ENCODE measurements around the gene AMOTL1.

AMOTL1 gene

DNA sequence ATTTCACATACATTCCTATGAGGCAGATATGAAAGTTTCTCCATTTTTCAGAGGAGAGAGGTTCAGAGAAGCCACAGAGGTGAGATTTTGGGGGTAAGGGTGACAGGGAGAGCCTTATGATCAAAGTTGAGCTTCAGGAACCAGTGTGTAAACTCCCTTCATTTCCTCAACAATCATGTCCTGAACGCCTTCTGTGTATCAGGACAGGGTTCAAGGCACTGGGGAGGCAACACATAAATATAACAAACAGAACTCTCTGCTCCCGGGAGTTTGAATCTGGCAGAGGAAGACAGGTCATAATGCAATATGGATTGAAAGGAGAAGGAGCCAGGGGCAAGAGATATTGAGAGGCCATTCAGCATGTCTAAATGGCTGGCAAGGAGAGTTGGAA, 28.0 kb downstream of the AMOTL1 start:
- H3K36me3 ChIP-seq (ENCODE audit: control insufficient read depth in 1 of 2, insufficient read depth in 2 of 2, low read depth in 1 of 2, low read length in 2 of 2) = peaks cover 19 to 32% of the 10 kb centered on the region in 2 experiments
- no peak overlapping the region for H4K91ac ChIP-seq (ENCODE audit: low read length)
- no peaks in the 10 kb centered on the region for H3K9me3 ChIP-seq (ENCODE audit: control insufficient read depth, low read length)
- H2BK5ac ChIP-seq (ENCODE audit: low read depth, low read length, poor library complexity, severe bottlenecking) = no peak overlapping the region
- H3K4ac ChIP-seq (ENCODE audit: low read depth in 1 of 2, low read length in 2 of 2) = peak overlapping the region in 1 of 2 experiments; percentile 36
- peaks cover 14% of the 10 kb centered on the region for H3K79me1 ChIP-seq (replicated peaks; ENCODE audit: low read length, poor library complexity, severe bottlenecking)
- H4K8ac ChIP-seq (ENCODE audit: low read length) = no peak overlapping the region
- no peak overlapping the region for H2BK12ac ChIP-seq (ENCODE audit: low read length in 2 of 2)
- H3K4me3 ChIP-seq (ENCODE audit: insufficient read depth in 1 of 2, low read depth in 1 of 2, low read length in 2 of 2) = peak overlapping the region in 1 of 2 experiments; percentile 76
- peak overlapping the region in 1 of 2 experiments; percentile 38 for H3K18ac ChIP-seq (ENCODE audit: low read depth in 1 of 2, low read length in 2 of 2)
- peak overlapping the region; percentile 90 for H3K9ac ChIP-seq (ENCODE audit: low read length)
- no peak overlapping the region for H3K4me2 ChIP-seq (ENCODE audit: low read length, poor library complexity, severe bottlenecking)
- no peak overlapping the region for H3K27ac ChIP-seq (ENCODE audit: low read length, poor library complexity, severe bottlenecking)
- 95% methylated on average over 2 of the region's 2 CpGs for WGBS
- H2AK5ac ChIP-seq (ENCODE audit: low read length, severe bottlenecking) = peak overlapping the region; percentile 50
- no peak overlapping the region for H2BK120ac ChIP-seq (ENCODE audit: low read depth, low read length)
- no peaks in the 10 kb centered on the region for H3K27me3 ChIP-seq (ENCODE audit: control insufficient read depth in 1 of 2, insufficient read depth in 1 of 2, low read length in 2 of 2)
- H3K14ac ChIP-seq (ENCODE audit: low read length in 2 of 2) = no peak overlapping the region
- H3K23ac ChIP-seq (ENCODE audit: low read length in 2 of 2) = no peak overlapping the region
- H2AFZ ChIP-seq (ENCODE audit: low read depth, low read length) = no peak overlapping the region
- H3K4me1 ChIP-seq (ENCODE audit: control insufficient read depth, insufficient read depth, low read depth, low read length) = peaks cover 11% of the 10 kb centered on the region
- H2BK15ac ChIP-seq (ENCODE audit: low read depth, poor library complexity, severe bottlenecking) = no peak overlapping the region
- DNase-seq = no peak

DNA sequence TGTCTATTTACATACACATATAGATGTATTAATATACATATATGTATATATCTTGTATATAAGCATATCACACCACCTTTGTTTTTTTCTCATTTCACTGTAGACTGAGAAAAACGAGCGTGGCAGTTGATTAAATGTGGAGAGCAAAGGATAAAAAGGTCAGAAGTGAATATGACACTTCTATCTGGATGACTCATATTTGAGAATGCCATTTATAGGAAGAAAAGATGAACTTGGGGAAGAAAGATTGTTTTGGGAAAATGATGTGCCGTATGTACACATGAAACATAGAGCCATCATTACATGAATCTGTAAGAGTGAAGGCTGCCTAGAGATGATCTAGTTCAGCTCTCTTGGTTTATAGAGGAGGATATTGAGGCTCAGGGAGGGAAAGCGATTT, 28.7 kb downstream of the AMOTL1 start:
- Histone ChIP-seq H4K8ac (ENCODE audit: low read length) (no peak overlapping the region), H3K36me3 (ENCODE audit: control insufficient read depth in 1 of 2, insufficient read depth in 2 of 2, low read depth in 1 of 2, low read length in 2 of 2) (peaks cover 23 to 39% of the 10 kb centered on the region in 2 experiments), H4K91ac (ENCODE audit: low read length) (no peak overlapping the region), H2BK120ac (ENCODE audit: low read depth, low read length) (no peak overlapping the region), H3K23ac (ENCODE audit: low read length in 2 of 2) (no peak overlapping the region), H3K4me2 (ENCODE audit: low read length, poor library complexity, severe bottlenecking) (no peak overlapping the region), H2AK5ac (ENCODE audit: low read length, severe bottlenecking) (no peak overlapping the region), H3K18ac (ENCODE audit: low read depth in 1 of 2, low read length in 2 of 2) (no peak overlapping the region), H2AFZ (ENCODE audit: low read depth, low read length) (no peak overlapping the region), H3K4me3 (ENCODE audit: insufficient read depth in 1 of 2, low read depth in 1 of 2, low read length in 2 of 2) (peak overlapping the region in 1 of 2 experiments; percentile 76), H3K27me3 (ENCODE audit: control insufficient read depth in 1 of 2, insufficient read depth in 1 of 2, low read length in 2 of 2) (no peaks in the 10 kb centered on the region), H3K9me3 (ENCODE audit: control insufficient read depth, low read length) (no peaks in the 10 kb centered on the region), H2BK15ac (ENCODE audit: low read depth, poor library complexity, severe bottlenecking) (no peak overlapping the region), H2BK5ac (ENCODE audit: low read depth, low read length, poor library complexity, severe bottlenecking) (no peak overlapping the region), H2BK12ac (ENCODE audit: low read length in 2 of 2) (no peak overlapping the region), H3K14ac (ENCODE audit: low read length in 2 of 2) (no peak overlapping the region), H3K27ac (ENCODE audit: low read length, poor library complexity, severe bottlenecking) (no peak overlapping the region), H3K9ac (ENCODE audit: low read length) (no peak overlapping the region), H3K4ac (ENCODE audit: low read depth in 1 of 2, low read length in 2 of 2) (no peak overlapping the region), H3K79me1 (replicated peaks; ENCODE audit: low read length, poor library complexity, severe bottlenecking) (peaks cover 17% of the 10 kb centered on the region), H3K4me1 (ENCODE audit: control insufficient read depth, insufficient read depth, low read depth, low read length) (peaks cover 9% of the 10 kb centered on the region)
- WGBS = 75% methylated on average over 3 of the region's 4 CpGs
- DNase-seq = no peak

DNA sequence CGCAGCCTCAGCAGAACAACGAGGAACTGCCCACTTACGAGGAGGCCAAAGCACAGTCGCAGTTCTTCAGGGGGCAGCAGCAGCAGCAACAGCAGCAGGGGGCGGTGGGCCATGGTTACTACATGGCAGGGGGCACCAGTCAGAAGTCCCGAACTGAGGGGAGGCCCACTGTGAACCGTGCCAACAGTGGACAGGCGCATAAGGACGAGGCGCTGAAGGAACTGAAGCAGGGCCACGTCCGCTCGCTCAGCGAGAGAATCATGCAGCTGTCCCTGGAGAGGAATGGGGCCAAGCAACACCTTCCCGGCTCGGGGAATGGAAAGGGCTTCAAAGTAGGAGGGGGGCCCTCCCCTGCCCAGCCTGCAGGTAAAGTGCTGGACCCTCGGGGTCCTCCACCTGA, 31.6 kb downstream of the AMOTL1 start:
- no peak overlapping the region for H2BK12ac ChIP-seq (ENCODE audit: low read length in 2 of 2)
- H4K91ac ChIP-seq (ENCODE audit: low read length) = no peak overlapping the region
- no peak overlapping the region for H3K27ac ChIP-seq (ENCODE audit: low read length, poor library complexity, severe bottlenecking)
- H3K79me1 ChIP-seq (replicated peaks; ENCODE audit: low read length, poor library complexity, severe bottlenecking) = peaks cover 25% of the 10 kb centered on the region
- no peak for DNase-seq
- no peak overlapping the region for H3K4me2 ChIP-seq (ENCODE audit: low read length, poor library complexity, severe bottlenecking)
- H2BK15ac ChIP-seq (ENCODE audit: low read depth, poor library complexity, severe bottlenecking) = no peak overlapping the region
- H2AK5ac ChIP-seq (ENCODE audit: low read length, severe bottlenecking) = no peak overlapping the region
- H2AFZ ChIP-seq (ENCODE audit: low read depth, low read length) = no peak overlapping the region
- no peaks in the 10 kb centered on the region for H3K27me3 ChIP-seq (ENCODE audit: control insufficient read depth in 1 of 2, insufficient read depth in 1 of 2, low read length in 2 of 2)
- 99% methylated on average over 16 of the region's 17 CpGs for WGBS
- peaks cover 11% of the 10 kb centered on the region for H3K4me1 ChIP-seq (ENCODE audit: control insufficient read depth, insufficient read depth, low read depth, low read length)
- H3K14ac ChIP-seq (ENCODE audit: low read length in 2 of 2) = no peak overlapping the region
- H3K23ac ChIP-seq (ENCODE audit: low read length in 2 of 2) = no peak overlapping the region
- H3K9ac ChIP-seq (ENCODE audit: low read length) = no peak overlapping the region
- no peak overlapping the region for H2BK120ac ChIP-seq (ENCODE audit: low read depth, low read length)
- no peak overlapping the region for H3K4me3 ChIP-seq (ENCODE audit: insufficient read depth in 1 of 2, low read depth in 1 of 2, low read length in 2 of 2)
- no peaks in the 10 kb centered on the region for H3K9me3 ChIP-seq (ENCODE audit: control insufficient read depth, low read length)
- no peak overlapping the region for H3K18ac ChIP-seq (ENCODE audit: low read depth in 1 of 2, low read length in 2 of 2)
- H3K36me3 ChIP-seq (ENCODE audit: control insufficient read depth in 1 of 2, insufficient read depth in 2 of 2, low read depth in 1 of 2, low read length in 2 of 2) = peaks cover 34 to 59% of the 10 kb centered on the region in 2 experiments
- H3K4ac ChIP-seq (ENCODE audit: low read depth in 1 of 2, low read length in 2 of 2) = no peak overlapping the region
- H4K8ac ChIP-seq (ENCODE audit: low read length) = no peak overlapping the region
- H2BK5ac ChIP-seq (ENCODE audit: low read depth, low read length, poor library complexity, severe bottlenecking) = no peak overlapping the region

DNA sequence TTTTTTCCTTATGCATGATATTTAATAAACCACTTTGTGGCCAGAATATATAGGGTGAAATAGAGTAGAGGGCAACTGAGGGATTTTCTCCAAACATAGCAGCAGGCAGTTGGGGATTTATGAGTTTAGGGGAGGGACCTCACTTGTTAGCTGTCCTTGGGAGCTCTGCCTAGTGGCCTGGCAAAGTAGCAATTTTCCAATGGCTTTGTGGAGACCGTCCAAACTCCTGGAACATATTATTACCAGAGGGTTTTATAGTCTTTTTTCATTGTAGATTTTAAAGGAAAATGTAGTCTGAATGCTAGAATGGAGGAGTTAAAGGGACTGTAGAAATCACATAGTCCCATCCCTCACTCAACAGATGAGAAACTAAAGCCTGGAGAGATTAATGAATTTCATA, 32.3 kb downstream of the AMOTL1 start:
- peak overlapping the region; percentile 30 for H3K9ac ChIP-seq (ENCODE audit: low read length)
- H2BK15ac ChIP-seq (ENCODE audit: low read depth, poor library complexity, severe bottlenecking) = no peak overlapping the region
- no peak overlapping the region for H2BK120ac ChIP-seq (ENCODE audit: low read depth, low read length)
- H3K27me3 ChIP-seq (ENCODE audit: control insufficient read depth in 1 of 2, insufficient read depth in 1 of 2, low read length in 2 of 2) = no peaks in the 10 kb centered on the region
- no CpG with 5 or more reads among the region's 1 CpG for WGBS
- H3K4ac ChIP-seq (ENCODE audit: low read depth in 1 of 2, low read length in 2 of 2) = no peak overlapping the region
- H2AFZ ChIP-seq (ENCODE audit: low read depth, low read length) = no peak overlapping the region
- no peak overlapping the region for H2BK12ac ChIP-seq (ENCODE audit: low read length in 2 of 2)
- no peak overlapping the region for H4K8ac ChIP-seq (ENCODE audit: low read length)
- no peak overlapping the region for H4K91ac ChIP-seq (ENCODE audit: low read length)
- peaks cover 37 to 66% of the 10 kb centered on the region in 2 experiments for H3K36me3 ChIP-seq (ENCODE audit: control insufficient read depth in 1 of 2, insufficient read depth in 2 of 2, low read depth in 1 of 2, low read length in 2 of 2)
- no peak overlapping the region for H3K14ac ChIP-seq (ENCODE audit: low read length in 2 of 2)
- H3K18ac ChIP-seq (ENCODE audit: low read depth in 1 of 2, low read length in 2 of 2) = no peak overlapping the region
- H2BK5ac ChIP-seq (ENCODE audit: low read depth, low read length, poor library complexity, severe bottlenecking) = no peak overlapping the region
- H3K4me1 ChIP-seq (ENCODE audit: control insufficient read depth, insufficient read depth, low read depth, low read length) = peaks cover 12% of the 10 kb centered on the region
- H3K79me1 ChIP-seq (replicated peaks; ENCODE audit: low read length, poor library complexity, severe bottlenecking) = peaks cover 25% of the 10 kb centered on the region
- DNase-seq = no peak
- no peak overlapping the region for H3K23ac ChIP-seq (ENCODE audit: low read length in 2 of 2)
- H2AK5ac ChIP-seq (ENCODE audit: low read length, severe bottlenecking) = no peak overlapping the region
- H3K9me3 ChIP-seq (ENCODE audit: control insufficient read depth, low read length) = no peaks in the 10 kb centered on the region
- no peak overlapping the region for H3K4me2 ChIP-seq (ENCODE audit: low read length, poor library complexity, severe bottlenecking)
- H3K4me3 ChIP-seq (ENCODE audit: insufficient read depth in 1 of 2, low read depth in 1 of 2, low read length in 2 of 2) = no peak overlapping the region
- H3K27ac ChIP-seq (ENCODE audit: low read length, poor library complexity, severe bottlenecking) = no peak overlapping the region
